HepG2 (cell line): ENCODE measurements around the gene CCDC82. TPM values are rescaled to one million over a fixed set of nuclear protein-coding genes. Genes with fewer than 3 reads are reported as not detected.

ENCODE experiments used
- GATAD1 ChIP-seq: IDR thresholded peaks from 2 replicates; pipeline ENCODE4 v1.6.1; 2016; ENCODE audit warnings: missing genetic modification reagents, missing compliant biosample characterization
- ISL2 ChIP-seq: sonication (generic); formaldehyde crosslinking; IDR thresholded peaks from 2 replicates; pipeline ENCODE4 v1.5.0; 2020; ENCODE audit warnings: missing genetic modification reagents
- MIER3 ChIP-seq: IDR thresholded peaks from 2 replicates; pipeline ENCODE4 v1.6.1; 2016; ENCODE audit warnings: missing compliant biosample characterization, borderline replicate concordance
- NFKBIZ ChIP-seq: IDR thresholded peaks from 2 replicates; pipeline ENCODE4 v1.6.1; 2018; ENCODE audit warnings: missing genetic modification reagents, missing compliant biosample characterization
- ONECUT2 ChIP-seq: sonication (generic); formaldehyde crosslinking; IDR thresholded peaks from 2 replicates; pipeline ENCODE4 v1.4.0; 2020; ENCODE audit warnings: missing genetic modification reagents
- SAP130 ChIP-seq: IDR thresholded peaks from 2 replicates; pipeline ENCODE4 v1.6.1; 2016; ENCODE audit warnings: low read depth
- SIN3B ChIP-seq: fragments of 150-350 bp; IDR thresholded peaks from 2 replicates; pipeline ENCODE4 v1.6.1; 2014; ENCODE audit warnings: low read length
- SMYD3 ChIP-seq: sonication (generic); formaldehyde crosslinking; IDR thresholded peaks from 2 replicates; pipeline ENCODE4 v1.8.1; 2023; ENCODE audit warnings: mild to moderate bottlenecking, missing genetic modification reagents
- SRSF1 ChIP-seq: fragments of 200-400 bp; formaldehyde crosslinking; optimal IDR thresholded peaks from 2 replicates; pipeline ENCODE3; 2017; ENCODE audit warnings: mild to moderate bottlenecking, low read depth, low read length, moderate library complexity
- ZMYM4 ChIP-seq: sonication (generic); formaldehyde crosslinking; IDR thresholded peaks from 2 replicates; pipeline ENCODE4 v1.8.1; 2023; ENCODE audit warnings: mild to moderate bottlenecking, missing genetic modification reagents
- ZNF431 ChIP-seq: sonication (generic); formaldehyde crosslinking; IDR thresholded peaks from 2 replicates; pipeline ENCODE4 v1.9.0; 2022; ENCODE audit warnings: missing genetic modification reagents, low read depth, mild to moderate bottlenecking, borderline replicate concordance
- ZNF564 ChIP-seq: sonication (generic); formaldehyde crosslinking; IDR thresholded peaks from 2 replicates; pipeline ENCODE4 v1.8.1; 2023; ENCODE audit warnings: mild to moderate bottlenecking, missing genetic modification reagents
- ZNF670 ChIP-seq: sonication (generic); formaldehyde crosslinking; IDR thresholded peaks from 2 replicates; pipeline ENCODE4 v1.8.0; 2022; ENCODE audit warnings: mild to moderate bottlenecking, missing genetic modification reagents, borderline replicate concordance
- ZNF878 ChIP-seq: sonication (generic); formaldehyde crosslinking; IDR thresholded peaks from 2 replicates; pipeline ENCODE4 v1.8.1; 2023; ENCODE audit warnings: mild to moderate bottlenecking, missing genetic modification reagents, moderate library complexity
- ZSCAN31 ChIP-seq: sonication (generic); formaldehyde crosslinking; IDR thresholded peaks from 2 replicates; pipeline ENCODE4 v1.5.0; 2020; ENCODE audit warnings: low read depth, mild to moderate bottlenecking, missing genetic modification reagents
- polyA plus RNA-seq, 8 experiments: library from polyadenylated mRNA; depleted of rRNA in 3 of 8; stranded (reverse) in 7 of 8; unstranded in 1 of 8; fragments of >200 nt; fragmentation: Illumina TruSeq in 4 of 8; extraction: Trizol in 4 of 8; gene quantifications; 2 replicates each; pipeline versions ENCODE4 v1.2.1 to v1.2.3, GENCODE V29; 2011 to 2016; ENCODE audit warnings: low read depth in 4 of 8, missing spikeins in 1 of 8, mixed read lengths in 1 of 8; ENCODE audit not compliant: insufficient read depth in 1 of 8
- total RNA-seq, 5 experiments: library from RNA; depleted of rRNA; stranded (reverse); fragments of >200 nt; fragmentation: Illumina TruSeq; extraction: Trizol; gene quantifications; 2 replicates each; pipeline ENCODE4 v1.2.3, GENCODE V29; 2016; ENCODE audit warnings: low read depth in 1 of 5
- TF ChIP-seq, protein P1 (sequence below): sonication (generic); formaldehyde crosslinking; IDR thresholded peaks from 2 replicates; pipeline ENCODE4 v1.4.0; 2020; ENCODE audit warnings: mild to moderate bottlenecking, missing genetic modification reagents, borderline replicate concordance
- TF ChIP-seq, protein P2 (sequence below): sonication (generic); formaldehyde crosslinking; IDR thresholded peaks from 2 replicates; pipeline ENCODE4 v1.4.0; 2020; ENCODE audit warnings: missing genetic modification reagents, borderline replicate concordance
- TF ChIP-seq, protein P3 (sequence below): IDR thresholded peaks from 2 replicates; pipeline ENCODE4 v1.6.1; 2016

CCDC82 gene
- total and polyA plus RNA-seq, 2 of the 13 experiments (the other 11 are each of a cell fraction or from before 2014, with no cell fraction given): 19.7 to 25.7 TPM

DNA sequence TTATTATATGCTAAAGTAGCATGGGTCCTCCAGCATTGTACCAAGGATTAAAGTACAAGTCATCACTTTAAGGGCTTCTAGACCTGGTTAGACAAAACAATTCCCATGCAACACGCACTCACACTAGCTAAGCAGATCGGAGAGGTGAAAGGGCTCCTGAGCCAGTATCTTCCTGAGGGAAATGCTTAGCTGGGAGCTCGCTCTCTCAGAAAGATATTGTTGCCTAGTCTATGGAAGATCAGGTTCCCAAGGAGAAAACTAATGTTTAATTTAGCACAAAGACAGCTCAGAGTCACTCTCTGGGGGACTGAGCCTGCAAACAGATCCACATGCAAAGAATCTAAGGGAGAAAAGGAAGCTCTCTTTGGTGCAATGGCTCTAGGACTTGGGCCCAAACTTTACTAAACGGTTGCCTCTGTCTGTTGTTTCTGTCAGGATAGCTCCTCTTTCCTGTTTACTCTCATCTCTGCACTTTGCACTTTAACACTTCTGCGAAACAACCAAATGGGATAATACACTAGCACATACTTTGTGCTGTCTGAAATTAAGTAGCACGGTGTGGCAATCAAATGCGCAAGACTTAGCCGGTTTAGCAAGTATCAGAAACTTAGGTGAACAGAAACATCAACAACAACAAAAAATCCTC is 57.5 kb downstream of the CCDC82 start (continued):
- TF ChIP-seq, protein P1, sequence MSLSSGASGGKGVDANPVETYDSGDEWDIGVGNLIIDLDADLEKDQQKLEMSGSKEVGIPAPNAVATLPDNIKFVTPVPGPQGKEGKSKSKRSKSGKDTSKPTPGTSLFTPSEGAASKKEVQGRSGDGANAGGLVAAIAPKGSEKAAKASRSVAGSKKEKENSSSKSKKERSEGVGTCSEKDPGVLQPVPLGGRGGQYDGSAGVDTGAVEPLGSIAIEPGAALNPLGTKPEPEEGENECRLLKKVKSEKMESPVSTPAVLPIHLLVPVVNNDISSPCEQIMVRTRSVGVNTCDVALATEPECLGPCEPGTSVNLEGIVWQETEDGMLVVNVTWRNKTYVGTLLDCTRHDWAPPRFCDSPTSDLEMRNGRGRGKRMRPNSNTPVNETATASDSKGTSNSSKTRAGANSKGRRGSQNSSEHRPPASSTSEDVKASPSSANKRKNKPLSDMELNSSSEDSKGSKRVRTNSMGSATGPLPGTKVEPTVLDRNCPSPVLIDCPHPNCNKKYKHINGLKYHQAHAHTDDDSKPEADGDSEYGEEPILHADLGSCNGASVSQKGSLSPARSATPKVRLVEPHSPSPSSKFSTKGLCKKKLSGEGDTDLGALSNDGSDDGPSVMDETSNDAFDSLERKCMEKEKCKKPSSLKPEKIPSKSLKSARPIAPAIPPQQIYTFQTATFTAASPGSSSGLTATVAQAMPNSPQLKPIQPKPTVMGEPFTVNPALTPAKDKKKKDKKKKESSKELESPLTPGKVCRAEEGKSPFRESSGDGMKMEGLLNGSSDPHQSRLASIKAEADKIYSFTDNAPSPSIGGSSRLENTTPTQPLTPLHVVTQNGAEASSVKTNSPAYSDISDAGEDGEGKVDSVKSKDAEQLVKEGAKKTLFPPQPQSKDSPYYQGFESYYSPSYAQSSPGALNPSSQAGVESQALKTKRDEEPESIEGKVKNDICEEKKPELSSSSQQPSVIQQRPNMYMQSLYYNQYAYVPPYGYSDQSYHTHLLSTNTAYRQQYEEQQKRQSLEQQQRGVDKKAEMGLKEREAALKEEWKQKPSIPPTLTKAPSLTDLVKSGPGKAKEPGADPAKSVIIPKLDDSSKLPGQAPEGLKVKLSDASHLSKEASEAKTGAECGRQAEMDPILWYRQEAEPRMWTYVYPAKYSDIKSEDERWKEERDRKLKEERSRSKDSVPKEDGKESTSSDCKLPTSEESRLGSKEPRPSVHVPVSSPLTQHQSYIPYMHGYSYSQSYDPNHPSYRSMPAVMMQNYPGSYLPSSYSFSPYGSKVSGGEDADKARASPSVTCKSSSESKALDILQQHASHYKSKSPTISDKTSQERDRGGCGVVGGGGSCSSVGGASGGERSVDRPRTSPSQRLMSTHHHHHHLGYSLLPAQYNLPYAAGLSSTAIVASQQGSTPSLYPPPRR (CRISPR knock-in tag): 0 out of 2 replicates have a peak, but pooled peaks have one; percentile 53
- TF ChIP-seq NFKBIZ: 0 out of 2 replicates have a peak, but pooled peaks have one; percentile 17
- TF ChIP-seq GATAD1 (CRISPR knock-in tag): peak; percentile 46; the same call in 1 of the 2 replicates
- no peak for TF ChIP-seq SIN3B
- peak; percentile 77 for TF ChIP-seq SAP130
- no peak for TF ChIP-seq ONECUT2 (CRISPR knock-in tag)
- no peak; the same call in 1 of the 2 replicates for TF ChIP-seq ZNF878 (CRISPR knock-in tag)
- TF ChIP-seq ZSCAN31 (CRISPR knock-in tag): 0 out of 2 replicates have a peak, but pooled peaks have one; percentile 49
- TF ChIP-seq, protein P2, sequence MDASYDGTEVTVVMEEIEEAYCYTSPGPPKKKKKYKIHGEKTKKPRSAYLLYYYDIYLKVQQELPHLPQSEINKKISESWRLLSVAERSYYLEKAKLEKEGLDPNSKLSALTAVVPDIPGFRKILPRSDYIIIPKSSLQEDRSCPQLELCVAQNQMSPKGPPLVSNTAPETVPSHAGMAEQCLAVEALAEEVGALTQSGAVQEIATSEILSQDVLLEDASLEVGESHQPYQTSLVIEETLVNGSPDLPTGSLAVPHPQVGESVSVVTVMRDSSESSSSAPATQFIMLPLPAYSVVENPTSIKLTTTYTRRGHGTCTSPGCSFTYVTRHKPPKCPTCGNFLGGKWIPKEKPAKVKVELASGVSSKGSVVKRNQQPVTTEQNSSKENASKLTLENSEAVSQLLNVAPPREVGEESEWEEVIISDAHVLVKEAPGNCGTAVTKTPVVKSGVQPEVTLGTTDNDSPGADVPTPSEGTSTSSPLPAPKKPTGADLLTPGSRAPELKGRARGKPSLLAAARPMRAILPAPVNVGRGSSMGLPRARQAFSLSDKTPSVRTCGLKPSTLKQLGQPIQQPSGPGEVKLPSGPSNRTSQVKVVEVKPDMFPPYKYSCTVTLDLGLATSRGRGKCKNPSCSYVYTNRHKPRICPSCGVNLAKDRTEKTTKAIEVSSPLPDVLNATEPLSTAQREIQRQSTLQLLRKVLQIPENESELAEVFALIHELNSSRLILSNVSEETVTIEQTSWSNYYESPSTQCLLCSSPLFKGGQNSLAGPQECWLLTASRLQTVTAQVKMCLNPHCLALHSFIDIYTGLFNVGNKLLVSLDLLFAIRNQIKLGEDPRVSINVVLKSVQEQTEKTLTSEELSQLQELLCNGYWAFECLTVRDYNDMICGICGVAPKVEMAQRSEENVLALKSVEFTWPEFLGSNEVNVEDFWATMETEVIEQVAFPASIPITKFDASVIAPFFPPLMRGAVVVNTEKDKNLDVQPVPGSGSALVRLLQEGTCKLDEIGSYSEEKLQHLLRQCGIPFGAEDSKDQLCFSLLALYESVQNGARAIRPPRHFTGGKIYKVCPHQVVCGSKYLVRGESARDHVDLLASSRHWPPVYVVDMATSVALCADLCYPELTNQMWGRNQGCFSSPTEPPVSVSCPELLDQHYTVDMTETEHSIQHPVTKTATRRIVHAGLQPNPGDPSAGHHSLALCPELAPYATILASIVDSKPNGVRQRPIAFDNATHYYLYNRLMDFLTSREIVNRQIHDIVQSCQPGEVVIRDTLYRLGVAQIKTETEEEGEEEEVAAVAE (CRISPR knock-in tag): 0 out of 2 replicates have a peak, but pooled peaks have one; percentile 26
- TF ChIP-seq ISL2: 0 out of 2 replicates have a peak, but pooled peaks have one; percentile 32
- TF ChIP-seq SMYD3: peak; percentile 78; the same call in 1 of the 2 replicates
- TF ChIP-seq SRSF1: no peak
- peak; percentile 62; the same call in 1 of the 2 replicates for TF ChIP-seq MIER3
- peak; percentile 33; the same call in 1 of the 2 replicates for TF ChIP-seq ZMYM4
- TF ChIP-seq ZNF670: no peak
- no peak for TF ChIP-seq ZNF431 (CRISPR knock-in tag)
- TF ChIP-seq, protein P3, sequence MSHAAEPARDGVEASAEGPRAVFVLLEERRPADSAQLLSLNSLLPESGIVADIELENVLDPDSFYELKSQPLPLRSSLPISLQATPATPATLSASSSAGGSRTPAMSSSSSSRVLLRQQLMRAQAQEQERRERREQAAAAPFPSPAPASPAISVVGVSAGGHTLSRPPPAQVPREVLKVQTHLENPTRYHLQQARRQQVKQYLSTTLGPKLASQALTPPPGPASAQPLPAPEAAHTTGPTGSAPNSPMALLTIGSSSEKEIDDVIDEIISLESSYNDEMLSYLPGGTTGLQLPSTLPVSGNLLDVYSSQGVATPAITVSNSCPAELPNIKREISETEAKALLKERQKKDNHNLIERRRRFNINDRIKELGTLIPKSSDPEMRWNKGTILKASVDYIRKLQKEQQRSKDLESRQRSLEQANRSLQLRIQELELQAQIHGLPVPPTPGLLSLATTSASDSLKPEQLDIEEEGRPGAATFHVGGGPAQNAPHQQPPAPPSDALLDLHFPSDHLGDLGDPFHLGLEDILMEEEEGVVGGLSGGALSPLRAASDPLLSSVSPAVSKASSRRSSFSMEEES (CRISPR knock-in tag): 0 out of 2 replicates have a peak, but pooled peaks have one; percentile 12
- TF ChIP-seq ZNF564: no peak
